NCI-H2227 (cell line): ENCODE data around the gene GAB2.
"Not testable (repeated sequence)": the region's sequence is repeated elsewhere in the genome, so short reads cannot be mapped to it uniquely, and the experiment has no call there.

ENCODE experiments used
- DNase-seq: peaks from one replicate; lab custom pipeline; 2025; ENCODE audit not compliant: unreplicated experiment; lab: John Stamatoyannopoulos, UW

GAB2 gene

GRCh38 chr11:78195917-78196560, 221.6 kb downstream of the GAB2 start:
- no peak for DNase-seq

- DNase-seq = no peak
Observed at GRCh38 chr11:78194490-78194889, 223.1 kb downstream of the GAB2 start.

GRCh38 chr11:78193806-78194205, 223.8 kb downstream of the GAB2 start:
- no peak for DNase-seq

GRCh38 chr11:78192911-78193351, 224.7 kb downstream of the GAB2 start:
- DNase-seq = no peak

- no peak for DNase-seq
Observed at GRCh38 chr11:78192223-78192719, 225.3 kb downstream of the GAB2 start.

GRCh38 chr11:78190871-78191538, 226.6 kb downstream of the GAB2 start:
- DNase-seq = no peak

- DNase-seq = no peak
Observed at GRCh38 chr11:78190374-78190773, 227.2 kb downstream of the GAB2 start.

GRCh38 chr11:78189851-78190250, 227.8 kb downstream of the GAB2 start:
- no peak for DNase-seq

GRCh38 chr11:78189174-78189724, 228.4 kb downstream of the GAB2 start:
- no peak for DNase-seq

GRCh38 chr11:78188286-78189173, 229.1 kb downstream of the GAB2 start, which contains the start of the genes KCTD21 and USP35:
TSS of gene KCTD21 (minus strand) at chr11:78188626. CDS start at chr11:78174554, 14,072 bp downstream.
TSS of gene USP35 (plus strand) at chr11:78188919. CDS start at chr11:78196246, 7,327 bp downstream.
- peak; percentile 97 for DNase-seq

- no peak for DNase-seq
Observed at GRCh38 chr11:78187366-78188285, 230.0 kb downstream of the GAB2 start.

- DNase-seq = no peak
Observed at GRCh38 chr11:78181185-78181584, 236.4 kb downstream of the GAB2 start.

GRCh38 chr11:78180751-78181150, 236.9 kb downstream of the GAB2 start:
- DNase-seq = no peak

GRCh38 chr11:78179459-78180071, 238.1 kb downstream of the GAB2 start:
- DNase-seq = no peak

- DNase-seq = no peak
Observed at GRCh38 chr11:78177216-78177615, 240.4 kb downstream of the GAB2 start.

GRCh38 chr11:78176605-78177141, 240.9 kb downstream of the GAB2 start:
- no peak for DNase-seq

GRCh38 chr11:78175862-78176261, 241.8 kb downstream of the GAB2 start:
- DNase-seq = not testable (repeated sequence)

GRCh38 chr11:78171951-78172350, 245.7 kb downstream of the GAB2 start:
- no peak for DNase-seq

- no peak for DNase-seq
Observed at GRCh38 chr11:78170874-78171549, 246.6 kb downstream of the GAB2 start.
